Neural cell (in vitro differentiated cells): Measurements from ENCODE around the gene NOSTRIN. TPM values are rescaled to one million over a fixed set of nuclear protein-coding genes. Genes with fewer than 3 reads are reported as not detected.

Experiments used
- H2AFZ ChIP-seq: fragments of 200-600, 300-800 bp; sonication (generic), shearing (Covaris generic); 2 replicates; pipeline ENCODE4 v1.6.0; 2014; ENCODE audit warnings: low read depth, mild to moderate bottlenecking, antibody characterized with exemption, low read length, moderate library complexity
- H3F3A ChIP-seq: fragments of 200-600 bp; shearing (Covaris generic); 2 replicates; pipeline ENCODE4 v1.6.1; 2016; ENCODE audit warnings: mild to moderate bottlenecking, moderate library complexity, mixed read lengths, antibody characterized with exemption, low read length; ENCODE audit not compliant: insufficient read depth, poor library complexity, severe bottlenecking
- H3K27ac ChIP-seq: fragments of 200-600, 300-800 bp; sonication (generic), shearing (Covaris generic); 2 replicates; pipeline ENCODE4 v1.5.1; 2014; ENCODE audit warnings: mild to moderate bottlenecking, low read length, moderate library complexity
- H3K27me3 ChIP-seq: fragments of 300-800, 200-600 bp; sonication (generic), shearing (Covaris generic); 2 replicates; pipeline ENCODE4 v1.6.0; 2014; ENCODE audit warnings: mild to moderate bottlenecking, low read depth, low read length, moderate library complexity; ENCODE audit not compliant: insufficient read depth
- H3K36me3 ChIP-seq: fragments of 300-800, 200-600 bp; sonication (generic), shearing (Covaris generic); 2 replicates; pipeline ENCODE4 v1.5.1; 2014; ENCODE audit warnings: mild to moderate bottlenecking, antibody characterized with exemption, low read length, moderate library complexity; ENCODE audit not compliant: insufficient read depth
- H3K4me2 ChIP-seq: fragments of 300-800, 200-600 bp; sonication (generic), shearing (Covaris generic); 2 replicates; pipeline ENCODE4 v1.6.0; 2014; ENCODE audit warnings: mild to moderate bottlenecking, low read length
- H3K4me3 ChIP-seq: fragments of 300-800, 200-600 bp; sonication (generic), shearing (Covaris generic); 2 replicates; pipeline ENCODE4 v1.5.1; 2014; ENCODE audit warnings: mild to moderate bottlenecking, low read length, moderate library complexity
- H3K79me2 ChIP-seq: fragments of 200-600 bp; shearing (Covaris generic); replicated peaks from 2 replicates; pipeline ENCODE4 v1.6.0; 2014; ENCODE audit warnings: mild to moderate bottlenecking, low read length, moderate library complexity; ENCODE audit not compliant: insufficient read depth
- H3K9ac ChIP-seq: fragments of 300-800, 200-600 bp; sonication (generic), shearing (Covaris generic); 2 replicates; pipeline ENCODE4 v1.6.1; 2016; ENCODE audit warnings: mild to moderate bottlenecking, low read length, mixed read lengths
- H3K9me2 ChIP-seq: fragments of 200-600 bp; shearing (Covaris generic); 2 replicates; pipeline ENCODE4 v1.6.1; 2016; ENCODE audit warnings: mild to moderate bottlenecking, low read length, mixed read lengths; ENCODE audit not compliant: insufficient read depth
- H3K9me3 ChIP-seq: fragments of 200-600, 300-800 bp; sonication (generic), shearing (Covaris generic); 2 replicates; pipeline ENCODE4 v1.6.1; 2016; ENCODE audit warnings: mild to moderate bottlenecking, mixed run types, low read length, moderate library complexity, mixed read lengths
- H4K20me1 ChIP-seq: fragments of 200-600 bp; shearing (Covaris generic); 2 replicates; pipeline ENCODE4 v1.6.1; 2016; ENCODE audit warnings: mild to moderate bottlenecking, mixed run types; ENCODE audit not compliant: insufficient read depth
- CTCF ChIP-seq: fragments of 450-650 bp; IDR thresholded peaks from 2 replicates; pipeline ENCODE4 v1.5.1; 2014; ENCODE audit warnings: antibody characterized with exemption, mild to moderate bottlenecking, moderate library complexity; ENCODE audit not compliant: poor library complexity, severe bottlenecking
- EP300 ChIP-seq: fragments of 450-650 bp; conservative IDR thresholded peaks from 2 replicates; pipeline ENCODE4 v1.6.1; 2014; ENCODE audit warnings: antibody characterized with exemption, mild to moderate bottlenecking, moderate library complexity; ENCODE audit not compliant: poor library complexity, severe bottlenecking
- EZH2 ChIP-seq: fragments of 200-600, 300-800 bp; shearing (Covaris generic), sonication (generic); IDR thresholded peaks from 2 replicates; pipeline ENCODE4 v1.6.1; 2014; ENCODE audit warnings: antibody characterized with exemption, low read length, borderline replicate concordance, mild to moderate bottlenecking; ENCODE audit not compliant: insufficient read depth, poor library complexity, severe bottlenecking
- MXI1 ChIP-seq: fragments of 450-650 bp; conservative IDR thresholded peaks from 2 replicates; pipeline ENCODE4 v1.6.1; 2014; ENCODE audit warnings: antibody characterized with exemption, mild to moderate bottlenecking; ENCODE audit not compliant: poor library complexity, severe bottlenecking
- POLR2AphosphoS5 ChIP-seq: IDR thresholded peaks from 2 replicates; pipeline ENCODE4 v1.6.1; 2012
- RAD21 ChIP-seq: fragments of 450-650 bp; conservative IDR thresholded peaks from 2 replicates; pipeline ENCODE4 v1.6.1; 2014; ENCODE audit warnings: antibody characterized with exemption, mild to moderate bottlenecking, moderate library complexity
- REST ChIP-seq: IDR thresholded peaks from 2 replicates; pipeline ENCODE4 v1.6.1; 2012; ENCODE audit warnings: borderline replicate concordance
- SMC3 ChIP-seq: fragments of 450-650 bp; conservative IDR thresholded peaks from 2 replicates; pipeline ENCODE4 v1.6.1; 2014; ENCODE audit warnings: antibody characterized with exemption, mild to moderate bottlenecking, moderate library complexity; ENCODE audit not compliant: poor library complexity
- TAF1 ChIP-seq: IDR thresholded peaks from 2 replicates; pipeline ENCODE4 v1.6.1; 2012; ENCODE audit warnings: low read depth
- polyA plus RNA-seq: library from polyadenylated mRNA; depleted of rRNA; stranded (reverse); fragments of >200 nt; gene quantifications from 2 replicates; pipeline ENCODE4 v1.2.3, GENCODE V29; 2014

Gene NOSTRIN
- polyA plus RNA-seq, 1 donor from 2014 or later = not detected

GRCh38 chr2:168849610-168850009 is 47.2 kb downstream of the NOSTRIN start:
- H3K79me2 ChIP-seq = no peaks in the 10 kb centered on the region
- no peaks in the 10 kb centered on the region for H3F3A ChIP-seq
- H2AFZ ChIP-seq = no peak overlapping the region
- TF ChIP-seq TAF1 (no peak), REST (no peak), SMC3 (no peak), EP300 (no peak), POLR2AphosphoS5 (no peak), EZH2 (no peak), RAD21 (no peak), CTCF (no peak), MXI1 (no peak)
- H3K4me3 ChIP-seq = no peak overlapping the region
- no peaks in the 10 kb centered on the region for H4K20me1 ChIP-seq
- H3K36me3 ChIP-seq = no peaks in the 10 kb centered on the region
- H3K4me2 ChIP-seq = no peak overlapping the region
- H3K27me3 ChIP-seq = no peaks in the 10 kb centered on the region
- H3K27ac ChIP-seq = no peak overlapping the region
- no peaks in the 10 kb centered on the region for H3K9me3 ChIP-seq
- H3K9ac ChIP-seq = no peak overlapping the region
- no peaks in the 10 kb centered on the region for H3K9me2 ChIP-seq

DNA sequence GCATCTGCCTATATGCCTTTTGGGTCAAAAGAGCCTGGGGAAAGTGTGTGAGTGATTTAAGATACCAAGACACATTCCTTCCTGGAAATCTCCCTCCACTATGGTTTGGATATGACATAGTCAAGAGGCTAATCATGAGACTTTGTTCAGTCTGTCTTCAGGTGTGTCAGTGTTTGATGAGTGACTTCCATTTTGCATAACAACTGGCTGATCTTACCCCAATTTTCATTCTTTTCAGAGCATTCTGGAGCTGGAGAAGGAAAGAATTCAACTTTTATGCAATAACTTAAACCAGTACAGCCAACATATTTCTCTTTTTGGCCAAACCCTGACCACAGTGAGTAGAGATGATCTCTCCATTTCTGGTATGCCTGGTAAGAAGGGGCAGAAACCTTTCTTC is 48.4 kb downstream of the NOSTRIN start:
- Histone ChIP-seq H3K9me3 (no peaks in the 10 kb centered on the region), H3K79me2 (no peaks in the 10 kb centered on the region), H3K36me3 (no peaks in the 10 kb centered on the region), H3K9ac (no peak overlapping the region), H4K20me1 (no peaks in the 10 kb centered on the region), H3K9me2 (no peaks in the 10 kb centered on the region), H2AFZ (no peak overlapping the region), H3K27ac (no peak overlapping the region), H3K4me2 (no peak overlapping the region), H3K4me3 (no peak overlapping the region), H3K27me3 (no peaks in the 10 kb centered on the region), H3F3A (no peaks in the 10 kb centered on the region)
- TF ChIP-seq EZH2 (no peak), REST (no peak), TAF1 (no peak), SMC3 (no peak), MXI1 (no peak), POLR2AphosphoS5 (no peak), RAD21 (no peak), EP300 (no peak)
